ENCODE results near the gene TGM1. TPM values are rescaled to one million over a fixed set of nuclear protein-coding genes. Genes with fewer than 3 reads are reported as not detected.

Gene TGM1
- total RNA-seq, 1 experiment from 2014 or later = 3.2 TPM

Other genes starting within 250 kb of the TGM1 start
- gene CARMIL3, start 211.2 kb downstream of the TGM1 start, total RNA-seq (2014; rRNA removed) = not detected in 2 replicates
- not detected in 2 replicates for gene CPNE6, start 191.6 kb downstream of the TGM1 start, total RNA-seq (2014; rRNA removed)
- 10.0 and 11.6 TPM in 2 replicates for gene PCK2, start 168.9 kb downstream of the TGM1 start, total RNA-seq (2014; rRNA removed)
- 68.2 and 85.8 TPM in 2 replicates for gene DCAF11, start 148.4 kb downstream of the TGM1 start, total RNA-seq (2014; rRNA removed)
- gene NRL, start 148.2 kb downstream of the TGM1 start, total RNA-seq (2014; rRNA removed) = 1.5 and 1.7 TPM in 2 replicates
- 0.55 TPM in 1 of 2 replicates, not detected in the other for gene FITM1, start 132.5 kb downstream of the TGM1 start, total RNA-seq (2014; rRNA removed)
- gene PSME1, start 127.0 kb downstream of the TGM1 start, total RNA-seq (2014; rRNA removed) = 140 and 163 TPM in 2 replicates
- 30.1 and 36.7 TPM in 2 replicates for gene EMC9, start 121.6 kb downstream of the TGM1 start, total RNA-seq (2014; rRNA removed)
- gene PSME2, start 116.6 kb downstream of the TGM1 start, total RNA-seq (2014; rRNA removed) = 211 and 297 TPM in 2 replicates
- gene RNF31, start 115.7 kb downstream of the TGM1 start, total RNA-seq (2014; rRNA removed) = 69.6 and 79.4 TPM in 2 replicates
- gene IRF9, start 101.9 kb downstream of the TGM1 start, total RNA-seq (2014; rRNA removed) = 10.5 and 20.6 TPM in 2 replicates
- 1.9 and 5.7 TPM in 2 replicates for gene REC8, start 91.1 kb downstream of the TGM1 start, total RNA-seq (2014; rRNA removed)
- 193 and 211 TPM in 2 replicates for gene IPO4, start 74.4 kb downstream of the TGM1 start, total RNA-seq (2014; rRNA removed)
- 52.1 and 58.3 TPM in 2 replicates for gene TM9SF1, start 67.7 kb downstream of the TGM1 start, total RNA-seq (2014; rRNA removed)
- 0.11 TPM in 1 of 2 replicates, not detected in the other for gene TSSK4, start 57.5 kb downstream of the TGM1 start, total RNA-seq (2014; rRNA removed)
- 58.3 and 67.9 TPM in 2 replicates for gene CHMP4A, start 49.7 kb downstream of the TGM1 start, total RNA-seq (2014; rRNA removed)
- gene MDP1, start 47.1 kb downstream of the TGM1 start, total RNA-seq (2014; rRNA removed) = 16.2 and 23.5 TPM in 2 replicates
- gene NEDD8, start 30.8 kb downstream of the TGM1 start, total RNA-seq (2014; rRNA removed) = 330 and 337 TPM in 2 replicates
- gene GMPR2, start 30.2 kb downstream of the TGM1 start, total RNA-seq (2014; rRNA removed) = 51.8 and 56.9 TPM in 2 replicates
- gene TINF2, start 20.6 kb downstream of the TGM1 start, total RNA-seq (2014; rRNA removed) = 31.7 and 39.8 TPM in 2 replicates
- 39.2 and 51.5 TPM in 2 replicates for gene RABGGTA, start 8.4 kb upstream of the TGM1 start, total RNA-seq (2014; rRNA removed)
- gene DHRS1, start 36.6 kb upstream of the TGM1 start, total RNA-seq (2014; rRNA removed) = 15.8 and 15.9 TPM in 2 replicates
- 30.4 and 35.5 TPM in 2 replicates for gene NOP9, start 36.7 kb upstream of the TGM1 start, total RNA-seq (2014; rRNA removed)
- gene CIDEB, start 44.8 kb upstream of the TGM1 start, total RNA-seq (2014; rRNA removed) = not detected in 2 replicates
- gene LTB4R2, start 47.0 kb upstream of the TGM1 start, total RNA-seq (2014; rRNA removed) = 9.3 and 19.3 TPM in 2 replicates
- 11.6 and 13.1 TPM in 2 replicates for gene LTB4R, start 48.3 kb upstream of the TGM1 start, total RNA-seq (2014; rRNA removed)
- 0.04 TPM in 1 of 2 replicates, not detected in the other for gene ADCY4, start 71.9 kb upstream of the TGM1 start, total RNA-seq (2014; rRNA removed)
- not detected in 2 replicates for gene RIPK3, start 76.8 kb upstream of the TGM1 start, total RNA-seq (2014; rRNA removed)
- 11.5 and 15.1 TPM in 2 replicates for gene NFATC4, start 105.0 kb upstream of the TGM1 start, total RNA-seq (2014; rRNA removed)
- gene NYNRIN, start 135.8 kb upstream of the TGM1 start, total RNA-seq (2014; rRNA removed) = 2.7 and 3.1 TPM in 2 replicates
- 2.9 and 3.4 TPM in 2 replicates for gene CBLN3, start 166.5 kb upstream of the TGM1 start, total RNA-seq (2014; rRNA removed)
- gene KHNYN, start 166.8 kb upstream of the TGM1 start, total RNA-seq (2014; rRNA removed) = 50.9 and 51.6 TPM in 2 replicates
- gene SDR39U1, start 179.6 kb upstream of the TGM1 start, total RNA-seq (2014; rRNA removed) = 24.7 and 29.8 TPM in 2 replicates
- not detected in 2 replicates for gene CMA1, start 245.1 kb upstream of the TGM1 start, total RNA-seq (2014; rRNA removed)